Dendritic cell treated with granulocyte-macrophage colony-stimulating factor and Interleukin-4, amounts not matched to agents 40 ng/mL and 50 ng/mL, for 4 days (primary cell): ENCODE measurements around the gene ESR1.
"Not testable (repeated sequence)": the region's sequence is repeated elsewhere in the genome, so short reads cannot be mapped to it uniquely, and the experiment has no call there.

Experiments
- H3K27ac Mint-ChIP-seq: one replicate; pipeline ENCODE4 v1.8.0; 2022; ENCODE audit warnings: mild to moderate bottlenecking, mixed read lengths
- H3K27me3 Mint-ChIP-seq: one replicate; pipeline ENCODE4 v1.8.0; 2022; ENCODE audit warnings: mild to moderate bottlenecking, mixed read lengths
- H3K36me3 Mint-ChIP-seq: one replicate; pipeline ENCODE4 v1.8.0; 2022; ENCODE audit warnings: low read depth, mixed read lengths
- H3K4me1 Mint-ChIP-seq: one replicate; pipeline ENCODE4 v1.8.0; 2022; ENCODE audit warnings: low read depth, mixed read lengths
- H3K4me3 Mint-ChIP-seq: one replicate; pipeline ENCODE4 v1.8.0; 2022; ENCODE audit warnings: mild to moderate bottlenecking, moderate library complexity, mixed read lengths
- H3K9me3 Mint-ChIP-seq: one replicate; pipeline ENCODE4 v1.8.0; 2022; ENCODE audit warnings: mixed read lengths
- intact Hi-C: fragments of 100-400 bp; cut with micrococcal nuclease; formaldehyde crosslinking; loops from one replicate; pipeline ENCODE4 v1.15.0; 2022

ESR1 gene

GRCh38 chr6:151948002-151948743 is 140.7 kb downstream of the ESR1 start:
- Mint-ChIP-seq H3K4me3 (no peak overlapping the region), H3K27ac (no peak overlapping the region), H3K36me3 (no peaks in the 10 kb centered on the region), H3K9me3 (no peaks in the 10 kb centered on the region), H3K27me3 (no peaks in the 10 kb centered on the region), H3K4me1 (peaks cover 7% of the 10 kb centered on the region)
- intact Hi-C loops, result no loop called here

GRCh38 chr6:151958332-151958731 is 150.8 kb downstream of the ESR1 start:
- Mint-ChIP-seq H3K27me3 (peaks cover 7% of the 10 kb centered on the region), H3K4me1 (no peaks in the 10 kb centered on the region), H3K9me3 (peaks cover 15% of the 10 kb centered on the region), H3K27ac (no peak overlapping the region), H3K36me3 (no peaks in the 10 kb centered on the region), H3K4me3 (no peak overlapping the region)
- intact Hi-C loops, result loop anchor here (10.0 kb wide), 1 partner anchor 156 kb away; no protein-coding TSS in a partner anchor

- H3K27ac Mint-ChIP-seq, result no peak overlapping the region
- H3K27me3 Mint-ChIP-seq, result peaks cover 7% of the 10 kb centered on the region
- intact Hi-C loops, result loop anchor here (10.0 kb wide), 1 partner anchor 156 kb away; no protein-coding TSS in a partner anchor
- no peaks in the 10 kb centered on the region for H3K4me1 Mint-ChIP-seq
- H3K9me3 Mint-ChIP-seq, result peaks cover 15% of the 10 kb centered on the region
- H3K4me3 Mint-ChIP-seq, result no peak overlapping the region
- H3K36me3 Mint-ChIP-seq, result no peaks in the 10 kb centered on the region
These were observed 151.6 kb downstream of the ESR1 start for GRCh38 chr6:151959086-151959485.

GRCh38 chr6:151961809-151962208 is 154.3 kb downstream of the ESR1 start:
- H3K36me3 Mint-ChIP-seq, result no peaks in the 10 kb centered on the region
- no peak overlapping the region for H3K4me3 Mint-ChIP-seq
- intact Hi-C loops, result no loop called here
- H3K9me3 Mint-ChIP-seq, result peaks cover 15% of the 10 kb centered on the region
- H3K4me1 Mint-ChIP-seq, result no peaks in the 10 kb centered on the region
- H3K27me3 Mint-ChIP-seq, result peaks cover 7% of the 10 kb centered on the region
- no peak overlapping the region for H3K27ac Mint-ChIP-seq

GRCh38 chr6:151962246-151962846 is 154.9 kb downstream of the ESR1 start:
- H3K9me3 Mint-ChIP-seq, result peaks cover 16% of the 10 kb centered on the region
- no peaks in the 10 kb centered on the region for H3K36me3 Mint-ChIP-seq
- intact Hi-C loops, result no loop called here
- no peaks in the 10 kb centered on the region for H3K4me1 Mint-ChIP-seq
- H3K27me3 Mint-ChIP-seq, result peaks cover 7% of the 10 kb centered on the region
- H3K4me3 Mint-ChIP-seq, result no peak overlapping the region
- no peak overlapping the region for H3K27ac Mint-ChIP-seq

- Mint-ChIP-seq H3K36me3 (no peaks in the 10 kb centered on the region), H3K4me3 (no peak overlapping the region), H3K9me3 (peaks cover 20% of the 10 kb centered on the region), H3K4me1 (no peaks in the 10 kb centered on the region), H3K27me3 (peaks cover 7% of the 10 kb centered on the region), H3K27ac (no peak overlapping the region)
- intact Hi-C loops, result no loop called here
These were observed 155.5 kb downstream of the ESR1 start for GRCh38 chr6:151963001-151963400.

- H3K27ac Mint-ChIP-seq, H3K36me3 Mint-ChIP-seq, H3K27me3 Mint-ChIP-seq, H3K4me1 Mint-ChIP-seq, H3K4me3 Mint-ChIP-seq, intact Hi-C loops: not testable (repeated sequence)
- peaks cover 20% of the 10 kb centered on the region for H3K9me3 Mint-ChIP-seq
These were observed 156.9 kb downstream of the ESR1 start for GRCh38 chr6:151964412-151964811.

GRCh38 chr6:151974061-151974617 is 166.7 kb downstream of the ESR1 start:
- intact Hi-C loops, result no loop called here
- H3K4me1 Mint-ChIP-seq, result no peaks in the 10 kb centered on the region
- H3K4me3 Mint-ChIP-seq, result no peak overlapping the region
- no peak overlapping the region for H3K27ac Mint-ChIP-seq
- no peaks in the 10 kb centered on the region for H3K36me3 Mint-ChIP-seq
- H3K9me3 Mint-ChIP-seq, result no peaks in the 10 kb centered on the region
- no peaks in the 10 kb centered on the region for H3K27me3 Mint-ChIP-seq

- Mint-ChIP-seq H3K4me1 (no peaks in the 10 kb centered on the region), H3K9me3 (no peaks in the 10 kb centered on the region)
- intact Hi-C loops, result no loop called here
These were observed 168.3 kb downstream of the ESR1 start for GRCh38 chr6:151975795-151976194.

GRCh38 chr6:151988199-151988598 is 180.7 kb downstream of the ESR1 start:
- H3K4me3 Mint-ChIP-seq, H3K27me3 Mint-ChIP-seq, H3K27ac Mint-ChIP-seq, intact Hi-C loops, H3K36me3 Mint-ChIP-seq, H3K9me3 Mint-ChIP-seq, H3K4me1 Mint-ChIP-seq: not testable (repeated sequence)

More at GRCh38 chr6:151975795-151976194, 168.3 kb downstream of the ESR1 start:
- Mint-ChIP-seq H3K27me3 (no peaks in the 10 kb centered on the region), H3K27ac (no peak overlapping the region), H3K36me3 (no peaks in the 10 kb centered on the region), H3K4me3 (no peak overlapping the region)

GRCh38 chr6:151992091-151992490 is 184.6 kb downstream of the ESR1 start:
- H3K27me3 Mint-ChIP-seq, result no peaks in the 10 kb centered on the region
- H3K36me3 Mint-ChIP-seq, result no peaks in the 10 kb centered on the region
- intact Hi-C loops, result no loop called here
- peaks cover 6% of the 10 kb centered on the region for H3K9me3 Mint-ChIP-seq
- H3K4me1 Mint-ChIP-seq, result peaks cover 8% of the 10 kb centered on the region
- H3K4me3 Mint-ChIP-seq, result no peak overlapping the region
- H3K27ac Mint-ChIP-seq, result no peak overlapping the region

GRCh38 chr6:151993364-151993763 is 185.9 kb downstream of the ESR1 start:
- Mint-ChIP-seq H3K9me3 (peaks cover 6% of the 10 kb centered on the region), H3K4me3 (no peak overlapping the region), H3K27ac (no peak overlapping the region)

GRCh38 chr6:151998784-151999183 is 191.3 kb downstream of the ESR1 start:
- H3K4me3 Mint-ChIP-seq, result no peak overlapping the region
- H3K4me1 Mint-ChIP-seq, result no peaks in the 10 kb centered on the region
- intact Hi-C loops, result no loop called here
- H3K27me3 Mint-ChIP-seq, result no peaks in the 10 kb centered on the region
- H3K9me3 Mint-ChIP-seq, result no peaks in the 10 kb centered on the region
- H3K36me3 Mint-ChIP-seq, result no peaks in the 10 kb centered on the region
- no peak overlapping the region for H3K27ac Mint-ChIP-seq

More at GRCh38 chr6:151993364-151993763, 185.9 kb downstream of the ESR1 start:
- Mint-ChIP-seq H3K27me3 (no peaks in the 10 kb centered on the region), H3K4me1 (peaks cover 8% of the 10 kb centered on the region), H3K36me3 (no peaks in the 10 kb centered on the region)
- intact Hi-C loops, result no loop called here

GRCh38 chr6:151999194-151999593 is 191.7 kb downstream of the ESR1 start:
- H3K9me3 Mint-ChIP-seq, result no peaks in the 10 kb centered on the region
- H3K36me3 Mint-ChIP-seq, result no peaks in the 10 kb centered on the region
- no peaks in the 10 kb centered on the region for H3K27me3 Mint-ChIP-seq
- no peak overlapping the region for H3K27ac Mint-ChIP-seq
- intact Hi-C loops, result no loop called here
- no peak overlapping the region for H3K4me3 Mint-ChIP-seq
- H3K4me1 Mint-ChIP-seq, result no peaks in the 10 kb centered on the region
